HG03025 (cell line): Measurements from ENCODE around the gene MYO1F.

Source experiments
- ATAC-seq: cut with Tn5 transposase; IDR thresholded peaks from one replicate; pipeline ENCODE4 v1.9.1; 2021; ENCODE audit warnings: mild to moderate bottlenecking, moderate library complexity; ENCODE audit not compliant: unreplicated experiment, low FRiP score

Gene MYO1F

DNA sequence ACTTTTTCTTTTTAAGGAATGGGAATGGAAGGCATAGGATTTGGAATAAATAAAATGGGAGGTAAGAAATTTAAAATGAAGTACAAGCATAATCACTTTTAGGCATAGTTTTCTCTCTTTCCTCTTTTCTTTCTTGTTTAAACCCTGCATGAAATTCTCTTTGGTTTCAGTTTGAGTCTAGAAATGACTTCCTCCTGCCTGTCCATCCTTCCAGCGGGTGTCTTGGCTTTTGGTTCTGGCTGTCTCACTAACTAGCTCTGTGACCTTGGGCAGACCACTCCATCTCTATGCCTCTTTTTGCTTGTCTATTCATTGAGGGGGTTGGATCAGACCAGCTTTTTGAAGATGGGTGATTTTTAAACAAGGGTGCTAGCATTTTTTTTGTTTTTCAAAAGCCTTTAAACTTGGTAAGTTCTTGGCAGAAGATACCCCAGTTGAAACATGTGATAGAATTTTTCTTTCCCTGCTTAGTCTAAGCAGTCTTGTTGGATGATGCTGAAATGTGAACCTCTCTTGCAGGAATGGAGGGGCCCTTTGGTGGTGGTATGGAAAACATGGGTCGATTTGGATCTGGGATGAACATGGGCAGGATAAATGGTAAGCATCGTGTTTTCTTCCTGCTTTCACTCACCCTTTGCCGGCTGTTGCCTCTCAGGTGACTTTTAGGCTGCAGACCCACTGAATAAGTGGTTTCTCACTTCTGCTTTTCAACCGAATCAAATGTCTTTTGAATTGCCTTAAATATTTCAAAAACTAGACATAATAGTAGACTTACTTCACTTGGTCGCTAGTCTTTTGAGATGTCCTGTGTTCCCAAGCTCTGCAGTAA lies 103.4 kb downstream of the MYO1F start:
- ATAC-seq, result no peak
